EL (cell line): ENCODE results near the gene U2AF2.

Experiments used
- DNase-seq: peaks from one replicate; pipeline ENCODE4 v3.0.0-alpha.2; 2016

The U2AF2 gene

DNA sequence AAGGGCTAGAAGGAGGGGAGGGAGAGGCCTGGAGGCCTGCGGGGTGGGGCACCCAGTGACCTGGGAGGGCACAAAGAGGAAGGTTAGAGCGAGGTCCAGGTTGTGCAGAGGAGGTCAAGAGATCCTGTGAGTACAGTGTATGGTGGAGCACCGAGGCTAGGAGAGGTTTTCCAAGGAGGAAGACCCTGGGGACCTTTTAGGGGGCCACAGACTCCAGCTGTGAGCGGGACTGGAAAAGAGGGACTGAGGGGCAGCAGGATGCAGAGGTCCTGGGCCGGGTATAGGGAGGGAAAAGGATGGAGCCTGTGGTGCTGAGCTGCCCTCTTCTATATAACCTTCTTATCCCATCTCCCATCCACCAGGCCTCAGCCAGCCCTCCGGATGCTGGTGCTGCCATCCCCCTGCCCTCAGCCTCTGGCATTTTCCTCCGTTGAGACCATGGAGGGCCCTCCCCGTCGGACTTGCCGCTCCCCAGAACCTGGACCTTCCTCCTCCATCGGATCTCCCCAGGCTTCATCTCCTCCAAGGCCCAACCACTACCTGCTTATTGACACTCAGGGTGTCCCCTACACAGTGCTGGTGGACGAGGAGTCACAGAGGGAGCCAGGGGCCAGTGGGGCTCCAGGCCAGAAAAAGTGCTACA lies 10.5 kb upstream of the U2AF2 start:
- no peak for DNase-seq

DNA sequence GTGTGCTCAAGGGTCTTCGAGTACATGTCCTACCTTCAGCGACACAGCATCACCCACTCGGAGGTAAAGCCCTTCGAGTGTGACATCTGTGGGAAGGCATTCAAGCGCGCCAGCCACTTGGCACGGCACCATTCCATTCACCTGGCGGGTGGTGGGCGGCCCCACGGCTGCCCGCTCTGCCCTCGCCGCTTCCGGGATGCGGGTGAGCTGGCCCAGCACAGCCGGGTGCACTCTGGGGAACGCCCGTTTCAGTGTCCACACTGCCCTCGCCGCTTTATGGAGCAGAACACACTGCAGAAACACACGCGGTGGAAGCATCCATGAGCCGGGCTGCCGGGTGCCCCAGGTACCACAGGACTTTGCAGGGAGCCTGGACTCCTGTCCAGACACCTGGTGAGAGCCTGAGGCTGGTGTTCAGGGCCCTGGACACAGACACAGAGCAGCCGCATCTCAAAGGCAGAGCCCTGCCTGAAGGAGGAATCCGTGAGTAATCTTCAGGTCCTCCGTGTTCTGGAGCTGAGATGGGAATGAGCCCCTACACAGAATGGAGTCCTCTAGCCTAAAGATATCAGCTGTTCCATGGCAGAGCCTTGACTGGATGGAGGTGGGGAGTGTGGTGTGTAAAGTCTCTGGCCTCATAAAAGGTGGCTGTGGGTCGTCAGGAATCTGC lies 9.9 kb upstream of the U2AF2 start:
- no peak for DNase-seq

DNA sequence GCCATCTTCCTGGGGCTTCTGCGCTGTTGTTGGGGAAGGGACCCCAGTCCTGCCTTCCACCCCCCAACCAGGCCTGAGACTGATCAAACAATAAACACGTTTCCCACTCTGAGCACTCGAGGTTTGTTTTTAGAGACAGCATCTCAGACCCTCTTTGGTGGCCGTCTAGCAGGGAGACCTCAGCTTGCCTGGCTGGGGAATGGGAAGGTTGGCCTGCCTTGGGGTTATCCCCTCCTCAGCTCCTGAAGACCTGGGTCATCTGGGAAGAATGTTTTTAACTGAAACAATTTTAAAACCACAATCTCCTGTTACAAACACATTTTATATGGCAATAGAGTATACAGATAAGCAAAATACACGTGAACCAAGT lies 9.3 kb upstream of the U2AF2 start:
- no peak for DNase-seq

DNA sequence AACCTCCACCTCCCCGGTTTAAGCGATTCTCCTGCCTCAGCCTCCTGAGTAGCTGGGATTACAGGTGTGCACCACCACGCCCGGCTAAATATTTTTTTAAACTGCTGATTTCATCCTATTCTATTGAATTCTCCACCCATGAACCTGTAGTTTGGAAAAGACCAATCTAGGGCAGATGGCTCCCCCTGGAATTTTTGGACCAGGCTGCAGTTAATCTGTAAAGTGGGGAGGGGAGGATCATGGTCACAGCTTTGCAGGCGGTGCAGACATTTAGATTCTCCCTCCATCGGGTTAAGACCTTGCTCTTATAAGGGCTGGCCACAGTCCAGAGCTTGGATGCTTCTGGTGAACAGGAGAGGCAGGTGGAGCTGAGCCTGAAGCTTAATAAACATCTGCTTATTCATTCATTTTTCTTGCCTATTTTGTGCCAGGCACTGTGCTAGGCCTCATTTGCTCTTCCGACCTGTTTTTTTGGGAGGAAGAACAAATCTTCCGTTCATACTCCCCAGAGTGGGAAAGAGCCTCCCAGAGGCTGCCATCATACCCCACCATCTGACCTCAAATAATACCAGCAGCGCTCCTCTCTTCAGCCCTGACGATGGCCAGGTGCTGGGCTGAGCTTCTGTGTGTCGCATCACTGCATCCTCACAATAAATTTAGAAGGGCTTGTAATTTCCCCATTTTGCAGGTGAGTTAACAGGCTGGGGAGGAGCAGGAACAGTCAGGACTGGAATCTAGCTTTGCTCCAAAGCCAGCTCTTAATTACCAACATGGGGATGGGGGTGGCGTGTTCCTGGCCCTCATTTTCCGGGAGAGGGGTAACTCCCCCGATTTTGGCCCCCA lies 7.7 kb upstream of the U2AF2 start:
- no peak for DNase-seq

DNA sequence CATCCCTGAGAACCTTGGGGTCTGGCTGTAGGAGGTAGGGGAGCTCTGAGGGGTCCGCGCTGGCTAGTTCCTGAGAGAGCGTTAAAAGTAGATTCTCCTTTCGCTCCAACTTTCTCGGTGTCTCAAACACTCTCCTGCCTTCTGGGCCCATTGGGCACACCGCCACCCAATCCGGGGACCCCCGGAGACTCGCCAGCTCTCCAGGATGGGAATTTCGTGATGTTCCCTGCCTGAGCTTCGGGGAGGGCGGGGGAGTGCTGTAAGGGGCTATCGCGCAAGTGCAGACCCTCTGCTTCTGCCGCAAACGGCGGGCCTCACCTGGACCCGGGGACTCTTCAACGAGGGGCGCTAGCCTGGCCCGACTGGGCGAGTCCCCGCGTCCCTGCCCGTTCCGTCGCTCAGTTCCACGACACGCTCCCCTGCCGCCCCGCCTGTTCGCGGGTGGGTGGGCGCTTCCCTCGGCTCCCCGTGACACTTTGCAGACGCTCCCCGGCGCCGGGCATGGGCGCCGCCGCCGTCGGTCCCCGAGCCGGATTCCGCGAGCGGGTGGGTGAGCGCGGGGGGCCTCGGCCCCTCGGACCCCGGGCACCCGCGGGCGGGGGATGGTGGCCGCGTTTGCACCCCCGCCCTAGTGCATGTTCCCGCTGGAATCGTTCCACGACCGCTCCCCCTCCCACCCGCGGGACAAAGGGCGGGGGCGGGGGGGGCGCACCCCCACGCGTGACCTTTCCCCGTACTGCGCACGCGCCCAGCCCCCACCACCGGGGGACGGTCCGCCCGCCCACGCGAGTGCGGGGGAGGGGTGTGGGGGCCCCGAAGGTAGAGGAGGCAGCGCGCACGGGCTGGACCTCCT lies 6.9 kb upstream of the U2AF2 start, which contains the start of gene CCDC106:
Gene CCDC106, plus strand, starts transcription at position 481 of the 853 bp plus-strand sequence. CDS start 835 bp downstream, outside the sequence.
- DNase-seq: peak; percentile 72

DNA sequence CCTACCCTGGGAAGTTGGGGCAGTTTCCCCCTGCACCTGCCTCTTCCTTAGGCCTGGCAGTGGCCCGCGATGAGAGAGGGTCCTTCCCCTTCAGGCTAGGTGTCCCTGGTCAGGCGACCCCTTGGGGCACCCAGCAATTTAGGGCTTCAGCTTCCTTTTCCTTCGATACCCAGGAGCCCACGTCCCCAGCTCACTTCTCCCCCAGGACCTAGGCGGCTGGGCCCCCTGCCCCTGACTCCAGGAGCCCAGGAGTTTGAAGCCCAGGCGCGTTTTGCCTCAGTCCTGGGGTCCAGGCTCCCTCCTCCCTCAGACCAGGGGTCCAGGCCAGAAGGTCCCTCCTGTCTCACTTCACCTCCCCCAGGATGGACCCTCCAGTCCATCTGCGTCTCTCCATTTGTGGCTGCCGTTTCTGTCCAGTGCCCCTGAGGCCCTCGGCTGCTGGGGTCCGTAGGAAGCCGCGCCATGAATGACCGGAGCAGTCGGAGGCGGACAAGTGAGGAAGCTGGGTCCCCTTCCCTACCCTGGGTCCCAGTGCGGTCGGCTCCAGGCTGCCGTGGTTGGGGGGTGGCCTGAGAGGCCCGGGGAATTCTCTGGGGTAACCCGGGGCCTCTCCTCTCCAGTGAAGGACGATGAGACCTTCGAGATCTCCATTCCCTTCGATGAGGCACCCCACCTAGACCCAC lies 6.1 kb upstream of the U2AF2 start:
- no peak for DNase-seq

DNA sequence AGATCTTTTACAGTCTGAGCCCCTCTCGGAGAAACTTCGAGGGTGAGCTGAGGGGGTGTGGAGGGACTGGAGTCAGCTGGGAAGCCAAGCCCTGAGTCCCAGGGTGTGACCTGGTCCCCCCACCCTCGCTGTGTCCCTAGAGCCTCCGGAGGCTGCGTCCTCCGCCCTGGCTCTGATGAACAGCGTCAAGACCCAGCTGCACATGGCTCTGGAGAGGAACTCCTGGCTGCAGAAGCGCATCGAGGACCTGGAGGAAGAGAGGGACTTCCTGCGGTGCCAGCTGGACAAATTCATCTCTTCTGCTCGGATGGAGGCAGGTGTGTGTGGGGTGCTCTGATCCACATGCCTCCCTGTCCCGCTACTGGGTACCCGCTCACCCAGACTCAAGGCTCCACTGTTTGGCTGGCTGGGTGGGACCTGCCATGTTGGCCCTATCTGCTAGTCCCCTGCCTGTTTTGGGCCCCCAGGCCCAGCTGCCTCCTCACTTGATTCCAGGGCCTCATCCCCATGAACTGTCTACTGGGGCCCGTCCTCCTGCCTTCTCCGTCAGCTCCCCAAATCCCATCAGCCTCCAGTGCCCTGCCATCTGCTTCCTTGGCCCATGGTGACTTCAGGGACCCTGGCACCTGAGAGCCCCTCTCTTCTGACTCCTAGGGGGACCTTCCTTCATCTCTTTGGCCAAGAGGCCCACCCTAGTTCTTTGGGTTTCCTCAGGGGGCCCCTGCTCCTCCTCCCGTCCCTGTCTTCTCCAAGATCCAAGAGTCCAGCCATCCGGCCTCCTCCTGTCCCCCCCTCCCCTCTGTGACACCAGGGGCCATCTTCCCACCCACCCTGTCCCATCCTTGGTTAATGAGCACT lies 5.3 kb upstream of the U2AF2 start:
- DNase-seq: no peak

DNA sequence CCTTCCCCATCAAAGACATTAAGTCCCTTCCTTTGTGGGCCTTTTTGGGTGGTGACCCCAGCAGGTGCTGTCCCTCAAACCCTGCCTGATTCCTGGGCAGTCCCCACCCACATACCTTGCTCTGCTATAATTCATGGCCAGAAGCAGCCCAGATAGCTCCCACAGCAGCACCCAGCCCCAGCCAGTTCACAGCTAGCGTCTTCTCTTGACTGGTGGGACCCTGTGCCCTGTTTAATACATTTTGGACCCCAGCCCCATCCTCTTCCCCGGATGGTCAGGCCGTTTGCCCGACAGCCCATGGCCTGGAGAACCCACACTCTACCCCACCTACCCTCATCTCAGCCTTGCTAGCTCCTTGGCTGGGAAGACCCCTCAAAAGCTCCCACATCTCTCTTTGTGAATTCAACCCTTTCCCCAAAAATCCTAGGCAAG lies 4.7 kb upstream of the U2AF2 start:
- DNase-seq: no peak

DNA sequence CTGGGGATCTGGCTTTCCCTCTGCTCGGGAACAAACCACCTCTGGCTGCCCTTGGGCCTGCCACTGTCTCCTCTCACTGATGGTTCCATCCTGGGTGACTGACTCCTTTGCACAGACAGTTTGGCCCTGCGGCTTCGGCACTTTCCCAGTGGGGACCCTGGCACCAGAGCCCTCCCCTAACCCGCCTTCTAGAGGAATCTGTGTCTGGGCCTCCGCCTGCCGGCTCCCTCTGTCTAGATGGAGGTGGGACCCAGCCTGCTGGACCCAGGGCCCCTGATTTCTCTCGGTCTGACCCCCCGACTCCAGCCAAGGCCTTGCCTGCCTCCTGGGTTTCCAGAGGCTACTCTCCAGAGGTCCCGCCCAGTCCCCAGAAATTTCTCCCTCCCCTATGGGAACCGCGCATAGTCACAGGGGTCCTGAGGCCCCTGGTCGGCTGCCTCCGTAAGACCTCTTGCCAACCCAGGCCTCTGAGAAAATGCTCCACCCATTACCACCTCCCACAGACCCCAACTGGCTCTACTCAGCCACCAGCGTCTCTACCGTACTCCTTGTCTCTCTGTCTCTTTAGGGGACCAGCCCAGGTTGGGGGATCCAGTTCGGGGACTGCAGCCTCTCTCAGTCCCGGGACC lies 4.1 kb upstream of the U2AF2 start:
- no peak for DNase-seq

DNA sequence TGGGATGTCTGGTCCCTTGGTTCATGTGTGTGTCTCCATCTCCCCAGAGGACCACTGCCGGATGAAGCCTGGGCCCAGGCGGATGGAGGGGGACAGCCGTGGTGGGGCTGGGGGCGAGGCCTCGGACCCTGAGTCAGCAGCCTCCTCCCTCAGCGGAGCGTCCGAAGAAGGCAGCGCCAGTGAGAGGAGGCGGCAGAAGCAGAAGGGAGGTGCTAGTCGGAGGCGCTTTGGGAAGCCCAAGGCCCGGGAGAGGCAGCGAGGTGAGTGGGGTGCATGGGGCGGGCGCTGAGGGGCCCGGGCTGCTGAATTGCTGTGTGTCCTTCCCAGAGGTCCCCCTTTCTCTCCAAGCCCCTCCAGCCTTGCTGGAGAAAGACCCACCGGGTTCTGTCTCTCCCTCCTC lies 3.6 kb upstream of the U2AF2 start:
- no peak for DNase-seq

DNA sequence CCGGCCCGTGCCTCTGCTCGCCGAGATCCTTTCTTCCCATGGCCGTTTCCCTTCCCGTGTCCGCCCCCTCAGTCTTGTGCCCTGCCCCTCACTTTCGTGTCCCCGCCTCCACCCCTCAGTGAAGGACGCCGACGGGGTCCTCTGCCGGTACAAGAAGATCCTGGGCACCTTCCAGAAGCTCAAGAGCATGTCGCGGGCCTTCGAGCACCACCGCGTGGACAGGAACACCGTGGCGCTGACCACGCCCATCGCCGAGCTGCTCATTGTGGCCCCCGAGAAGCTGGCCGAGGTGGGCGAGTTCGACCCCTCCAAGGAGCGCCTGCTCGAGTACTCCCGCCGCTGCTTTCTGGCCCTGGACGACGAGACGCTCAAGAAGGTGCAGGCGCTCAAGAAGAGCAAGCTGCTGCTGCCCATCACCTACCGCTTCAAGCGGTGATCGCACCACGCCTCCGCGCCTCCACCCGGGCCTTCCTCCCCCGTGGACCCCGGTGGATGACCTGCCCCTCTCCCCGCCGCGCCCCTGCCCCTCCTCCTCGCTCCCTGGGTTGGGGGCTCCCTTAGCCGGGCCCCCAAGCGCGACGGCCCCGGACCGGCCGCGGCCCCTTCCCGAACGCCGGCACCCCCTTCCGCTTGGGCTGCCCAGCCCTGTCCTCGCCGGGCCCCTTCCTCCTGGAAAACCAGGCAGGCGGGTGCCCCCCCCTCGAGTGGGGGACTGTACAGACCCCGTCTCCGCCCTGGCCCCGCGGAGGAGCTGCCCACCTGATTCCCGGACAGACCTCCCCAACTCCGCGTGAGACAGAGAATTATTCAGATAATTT lies 2.3 kb upstream of the U2AF2 start:
- no peak for DNase-seq

DNA sequence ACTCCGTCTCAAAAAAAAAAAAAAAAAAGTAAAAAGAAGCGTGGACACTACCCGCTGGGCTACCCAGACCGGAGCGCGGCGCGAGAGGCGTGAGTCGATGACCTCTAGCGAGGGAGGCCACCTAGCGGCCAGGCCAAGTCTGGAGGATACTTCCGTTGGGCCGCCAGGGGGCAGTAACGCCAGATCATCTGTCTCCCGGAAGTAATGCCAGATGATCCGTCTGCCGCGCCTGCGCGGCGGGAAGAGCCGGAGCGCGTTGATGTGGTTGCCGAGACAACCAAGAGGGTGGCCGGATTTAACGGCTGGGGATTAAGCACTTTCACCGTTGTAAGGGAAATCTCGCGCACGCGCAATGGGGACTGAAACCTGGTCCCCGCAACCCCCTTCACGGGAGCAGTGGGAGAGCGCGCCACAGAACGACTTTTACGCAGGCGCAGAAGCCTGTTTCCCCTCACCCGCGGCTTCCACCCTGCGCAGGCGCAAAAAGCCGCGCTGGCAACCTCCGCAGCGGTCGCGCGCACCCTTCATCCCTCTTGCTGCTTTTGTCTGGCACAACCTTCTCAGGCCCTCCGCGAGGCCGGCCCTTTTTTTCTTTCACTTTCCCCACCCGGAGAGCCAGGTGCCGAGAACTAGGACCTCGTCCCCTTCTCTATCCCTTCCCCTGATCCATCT lies 1.0 kb upstream of the U2AF2 start:
- peak; percentile 99 for DNase-seq

DNA sequence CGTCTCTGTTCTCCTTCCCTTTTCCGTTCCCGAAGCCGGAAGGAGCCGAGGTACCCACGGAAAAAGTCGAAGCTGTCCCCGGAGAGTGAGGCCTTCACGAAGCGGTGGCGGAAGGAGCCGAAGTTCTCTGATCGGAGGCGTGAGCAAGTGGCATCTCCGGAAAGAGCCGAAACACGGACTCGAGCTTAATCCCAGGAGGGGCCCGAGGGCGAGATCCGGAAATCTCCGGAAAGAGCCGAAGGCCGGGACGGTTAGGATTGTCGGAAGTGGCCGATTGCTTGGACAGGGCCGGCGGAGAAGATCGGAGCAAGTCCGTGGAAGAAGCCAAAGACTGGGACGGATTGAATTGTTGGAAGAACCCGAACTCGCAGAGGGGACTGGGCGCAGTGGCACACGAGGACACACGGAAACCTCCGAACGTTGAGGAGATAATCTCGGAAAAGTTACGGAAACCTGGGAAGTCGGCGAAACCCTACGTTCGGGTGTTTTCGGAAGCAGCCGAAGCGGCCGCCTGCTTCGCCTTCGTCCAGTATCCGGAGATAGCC lies 440 bp upstream of the U2AF2 start:
- DNase-seq: peak; percentile 100

DNA sequence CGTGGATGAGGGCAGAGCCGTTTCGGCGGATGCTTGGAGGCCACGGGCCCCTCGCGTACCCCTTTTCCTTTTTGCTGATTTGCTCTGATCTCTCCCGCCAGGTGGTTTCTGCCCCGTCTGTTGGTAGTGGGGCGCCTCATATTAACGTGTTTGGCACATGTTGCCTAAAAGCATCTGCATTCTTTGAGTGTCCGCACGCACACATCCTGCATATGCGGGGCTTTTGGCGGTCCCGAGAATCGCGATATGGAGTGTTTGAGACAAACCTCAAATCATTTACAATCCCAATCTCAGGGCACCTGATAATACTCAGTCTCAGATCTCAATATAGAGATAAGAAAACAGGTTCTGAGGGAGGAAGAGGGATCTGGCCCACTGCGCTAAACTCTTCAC lies 809 bp downstream of the U2AF2 start:
- no peak for DNase-seq

DNA sequence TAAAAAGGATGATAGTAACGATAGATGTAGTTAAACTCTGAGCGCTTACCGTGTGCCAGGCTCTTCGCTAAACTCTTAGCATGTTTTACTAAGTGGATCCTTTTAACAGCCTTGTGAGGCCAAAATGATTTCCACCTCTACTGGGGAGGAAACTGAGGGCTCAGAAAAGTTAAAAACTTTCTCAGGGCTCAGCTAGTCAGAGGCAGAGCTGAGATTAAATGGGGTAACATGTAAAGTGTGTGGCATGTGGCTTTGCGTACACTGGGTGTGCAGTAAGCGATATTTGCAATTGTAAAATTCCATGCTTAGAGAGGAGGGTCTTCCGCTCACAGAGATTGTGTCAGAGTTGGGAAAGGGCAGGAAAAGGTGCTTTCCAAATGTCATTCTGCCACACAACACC lies 1.7 kb downstream of the U2AF2 start:
- DNase-seq: no peak

DNA sequence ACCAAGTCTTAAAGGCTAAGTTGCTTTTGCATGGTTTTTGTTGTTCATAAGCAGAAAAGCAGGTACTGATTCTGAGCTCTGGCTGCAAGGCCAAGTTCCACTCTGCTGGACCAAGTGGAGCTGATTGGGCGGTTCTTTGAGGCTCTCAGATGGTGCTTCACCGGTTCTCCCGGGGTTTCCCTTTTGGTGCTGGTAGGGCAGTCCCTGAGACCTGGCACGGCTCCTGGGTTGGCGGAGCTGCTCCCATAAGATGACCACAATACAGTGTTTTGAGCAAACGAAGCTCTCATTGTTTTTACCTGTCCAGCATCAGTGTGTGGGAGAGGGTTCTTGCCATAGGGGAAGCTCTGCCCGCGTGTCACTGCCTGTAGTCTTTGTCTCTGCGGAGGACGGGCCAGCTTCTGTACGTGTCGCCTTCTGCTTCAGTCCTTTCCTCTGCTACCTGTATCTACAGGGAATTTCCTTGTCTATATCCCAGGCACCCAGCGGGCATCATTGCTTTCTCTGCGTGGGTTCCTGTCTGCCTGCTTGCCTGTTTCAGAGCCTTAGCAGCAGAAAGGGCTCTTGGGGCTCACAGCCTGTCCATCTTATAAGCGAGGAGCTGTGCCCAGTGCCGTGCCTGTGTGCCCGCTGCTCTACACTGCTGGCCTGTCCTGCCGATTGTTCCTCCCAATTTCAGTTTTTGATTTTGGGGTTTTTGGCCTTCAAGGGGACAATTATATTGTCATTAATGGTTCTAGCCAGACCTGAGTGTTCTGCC lies 2.3 kb downstream of the U2AF2 start:
- DNase-seq: no peak

DNA sequence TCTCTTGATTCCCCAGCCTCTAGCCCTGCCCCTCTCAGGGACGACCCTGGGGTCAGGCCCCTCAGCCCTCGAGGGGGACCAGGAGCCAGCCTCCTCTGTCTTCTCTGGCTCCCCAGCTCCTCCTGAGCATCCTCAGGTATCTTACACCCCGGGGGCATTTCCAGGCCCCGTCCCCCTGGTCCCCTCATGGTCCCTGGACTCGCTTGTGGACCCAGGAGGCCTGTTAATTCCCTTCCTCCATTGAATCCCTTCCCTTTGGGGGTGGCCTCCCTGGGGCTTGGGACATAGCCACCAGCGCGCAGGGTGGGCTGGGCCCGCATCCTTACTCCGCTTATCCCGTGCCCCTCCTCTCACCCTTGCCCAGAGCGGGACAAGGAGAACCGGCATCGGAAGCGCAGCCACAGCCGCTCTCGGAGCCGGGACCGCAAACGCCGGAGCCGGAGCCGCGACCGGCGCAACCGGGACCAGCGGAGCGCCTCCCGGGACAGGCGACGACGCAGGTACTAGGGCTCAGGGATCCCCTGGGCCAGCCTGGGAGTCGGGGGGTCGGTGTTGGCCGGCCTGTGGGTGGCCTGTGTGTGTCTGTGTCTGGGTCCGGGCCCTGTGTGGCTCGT lies 4.1 kb downstream of the U2AF2 start:
- DNase-seq: no peak

DNA sequence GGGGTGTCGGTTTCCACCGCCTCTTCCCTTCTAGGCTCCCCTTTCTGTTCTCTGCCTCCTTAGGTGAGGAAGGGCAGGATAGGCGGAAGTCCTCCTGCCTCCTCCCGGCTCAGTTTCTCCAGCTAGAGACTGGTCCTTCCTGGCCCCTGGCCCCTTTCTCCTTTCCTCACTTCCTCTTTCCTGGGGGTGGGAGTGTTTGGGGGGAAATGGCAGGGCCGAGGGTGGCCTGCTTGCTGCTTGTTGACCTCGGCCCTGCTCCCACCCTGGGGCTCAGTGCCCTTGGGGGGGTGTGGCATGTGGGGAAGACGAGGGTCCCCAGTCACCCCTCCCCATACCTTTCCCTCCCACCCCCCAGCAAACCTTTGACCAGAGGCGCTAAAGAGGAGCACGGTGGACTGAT lies 5.0 kb downstream of the U2AF2 start:
- no peak for DNase-seq
